Large intestine (tissue), 3 donors: ENCODE data around the gene MED13. TPM values are rescaled to one million over a fixed set of nuclear protein-coding genes. Genes with fewer than 3 reads are reported as not detected.

Experiments
- DNase-seq, 2 donors: peaks; one replicate each; pipeline versions ENCODE4 v3.0.0 to v3.0.0-alpha.2; 2013
- H3K27ac ChIP-seq: one replicate; pipeline ENCODE4 v1.5.1; 2013; ENCODE audit warnings: low read length
- H3K27me3 ChIP-seq: 2 replicates; pipeline ENCODE4 v1.6.1; 2013; ENCODE audit warnings: low read length; ENCODE audit not compliant: control insufficient read depth, insufficient read depth
- H3K36me3 ChIP-seq: 2 replicates; pipeline ENCODE4 v1.6.1; 2013; ENCODE audit warnings: low read length; ENCODE audit not compliant: control insufficient read depth, insufficient read depth
- H3K4me1 ChIP-seq: one replicate; pipeline ENCODE4 v1.6.1; 2013; ENCODE audit warnings: low read length; ENCODE audit not compliant: control insufficient read depth, insufficient read depth
- H3K4me3 ChIP-seq: one replicate; pipeline ENCODE4 v1.5.1; 2013; ENCODE audit warnings: low read length
- H3K9me3 ChIP-seq: one replicate; pipeline ENCODE4 v1.6.1; 2013; ENCODE audit warnings: mild to moderate bottlenecking, low read depth, low read length, moderate library complexity; ENCODE audit not compliant: control insufficient read depth
- WGBS: methylation state at CpG from one replicate; pipeline ENCODE4 v1.1.5; 2013; ENCODE audit warnings: low lambda C conversion rate; ENCODE audit not compliant: insufficient coverage; 5-methylcytosine and 5-hydroxymethylcytosine counted together
- polyA plus RNA-seq: library from polyadenylated mRNA; unstranded; fragments of 120-200 nt; gene quantifications from one replicate; pipeline ENCODE4 v1.2.1, GENCODE V29; 2013

MED13 gene
- polyA plus RNA-seq, 1 donor, result 29.3 TPM

DNA sequence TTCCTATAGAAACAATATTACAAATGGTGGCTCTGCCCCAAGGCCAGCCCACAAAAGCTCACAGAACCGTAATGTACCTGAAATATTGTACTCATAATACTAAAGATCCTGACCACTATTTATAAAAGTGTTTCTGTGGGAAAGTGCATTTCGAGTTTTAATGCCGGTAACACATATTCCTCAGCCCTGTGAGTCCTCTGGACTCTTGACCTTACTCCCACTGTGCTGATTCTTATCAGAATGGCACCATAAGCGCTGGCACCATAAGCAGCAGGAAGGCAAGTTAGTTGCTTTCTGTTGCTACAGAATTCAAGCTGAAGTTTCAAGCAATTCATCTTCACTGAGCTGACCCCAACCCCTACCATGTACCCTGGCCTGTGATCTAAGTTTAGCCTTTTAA is 36.4 kb upstream of the MED13 start:
- H3K9me3 ChIP-seq, result no peaks in the 10 kb centered on the region
- H3K4me1 ChIP-seq, result peaks cover 22% of the 10 kb centered on the region
- no CpG with 5 or more reads among the region's 4 CpGs for WGBS
- no peaks in the 10 kb centered on the region for H3K27me3 ChIP-seq
- H3K27ac ChIP-seq, result peak overlapping the region; percentile 68
- no peak overlapping the region for H3K4me3 ChIP-seq
- peak; percentile 48 to 63 for DNase-seq
- no peaks in the 10 kb centered on the region for H3K36me3 ChIP-seq

DNA sequence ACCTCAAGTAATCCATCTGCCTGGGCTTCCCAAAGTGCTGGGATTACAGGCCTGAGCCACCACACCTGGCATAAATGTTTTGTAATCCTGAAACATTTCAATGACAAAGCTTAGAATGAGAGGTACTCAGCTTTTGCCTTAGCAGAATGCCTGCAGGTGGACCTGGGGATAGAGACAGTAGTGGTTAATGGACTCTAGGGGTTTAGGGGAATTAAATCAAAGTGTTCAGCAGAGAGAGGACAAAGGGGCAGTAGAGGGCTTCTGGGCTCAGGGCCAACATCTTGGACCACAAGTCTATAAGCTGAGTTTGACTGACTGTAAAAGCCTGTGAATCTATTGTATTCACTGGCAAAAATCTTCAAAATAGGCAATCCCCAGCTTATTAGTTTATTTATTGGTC is 36.0 kb upstream of the MED13 start:
- peak overlapping the region; percentile 68 for H3K27ac ChIP-seq
- peaks cover 19% of the 10 kb centered on the region for H3K4me1 ChIP-seq
- no peaks in the 10 kb centered on the region for H3K27me3 ChIP-seq
- no peak overlapping the region for H3K4me3 ChIP-seq
- H3K36me3 ChIP-seq, result no peaks in the 10 kb centered on the region
- no peaks in the 10 kb centered on the region for H3K9me3 ChIP-seq
- no peak for DNase-seq

DNA sequence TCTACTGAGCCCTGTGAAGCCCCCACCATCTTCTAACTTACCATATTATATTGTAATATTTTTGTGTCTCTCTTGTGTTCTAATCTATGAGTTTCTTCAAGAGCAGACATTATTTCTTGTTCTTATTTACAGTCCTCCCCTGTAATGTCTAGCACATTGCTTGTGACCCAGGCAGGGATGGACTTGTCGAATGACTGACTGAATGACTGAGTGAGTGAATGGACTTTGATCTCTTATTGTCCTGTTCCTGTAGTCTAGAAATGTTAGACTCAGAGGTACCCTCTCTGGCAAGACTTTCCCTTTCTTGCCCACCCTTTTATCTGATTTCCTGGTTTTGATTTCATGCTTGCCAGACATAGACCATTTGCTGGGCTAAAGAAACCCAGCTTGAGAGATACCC is 35.0 kb upstream of the MED13 start:
- Histone ChIP-seq H3K4me1 (peaks cover 9% of the 10 kb centered on the region), H3K27me3 (no peaks in the 10 kb centered on the region), H3K9me3 (no peaks in the 10 kb centered on the region), H3K4me3 (no peak overlapping the region), H3K27ac (no peak overlapping the region), H3K36me3 (no peaks in the 10 kb centered on the region)
- no CpG with 5 or more reads among the region's 1 CpG for WGBS
- peak in 1 of 2 donors; percentile 61 for DNase-seq

DNA sequence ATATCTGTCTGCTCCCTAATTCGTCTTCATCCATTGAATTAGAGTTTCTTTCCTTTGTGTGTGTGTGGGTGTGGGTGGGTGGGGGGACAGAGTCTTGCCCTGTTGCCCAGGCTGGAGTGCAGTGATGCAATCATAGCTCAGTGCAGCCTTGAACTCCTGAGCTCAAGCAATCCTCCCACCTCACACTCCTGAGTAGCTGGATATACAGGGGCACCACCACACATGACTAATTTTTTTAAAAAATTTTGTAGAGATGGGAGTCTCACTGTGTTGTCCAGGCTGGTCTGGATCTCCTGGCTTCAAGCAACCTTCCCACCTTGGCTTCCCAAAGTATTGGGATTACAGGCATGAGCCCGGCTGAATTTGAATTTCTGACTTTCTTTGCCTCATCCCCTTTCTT is 34.5 kb upstream of the MED13 start:
- Histone ChIP-seq H3K9me3 (no peaks in the 10 kb centered on the region), H3K4me1 (peaks cover 9% of the 10 kb centered on the region), H3K4me3 (no peak overlapping the region), H3K27ac (no peak overlapping the region), H3K27me3 (no peaks in the 10 kb centered on the region), H3K36me3 (no peaks in the 10 kb centered on the region)
- no peak for DNase-seq
- no CpG with 5 or more reads among the region's 2 CpGs for WGBS

DNA sequence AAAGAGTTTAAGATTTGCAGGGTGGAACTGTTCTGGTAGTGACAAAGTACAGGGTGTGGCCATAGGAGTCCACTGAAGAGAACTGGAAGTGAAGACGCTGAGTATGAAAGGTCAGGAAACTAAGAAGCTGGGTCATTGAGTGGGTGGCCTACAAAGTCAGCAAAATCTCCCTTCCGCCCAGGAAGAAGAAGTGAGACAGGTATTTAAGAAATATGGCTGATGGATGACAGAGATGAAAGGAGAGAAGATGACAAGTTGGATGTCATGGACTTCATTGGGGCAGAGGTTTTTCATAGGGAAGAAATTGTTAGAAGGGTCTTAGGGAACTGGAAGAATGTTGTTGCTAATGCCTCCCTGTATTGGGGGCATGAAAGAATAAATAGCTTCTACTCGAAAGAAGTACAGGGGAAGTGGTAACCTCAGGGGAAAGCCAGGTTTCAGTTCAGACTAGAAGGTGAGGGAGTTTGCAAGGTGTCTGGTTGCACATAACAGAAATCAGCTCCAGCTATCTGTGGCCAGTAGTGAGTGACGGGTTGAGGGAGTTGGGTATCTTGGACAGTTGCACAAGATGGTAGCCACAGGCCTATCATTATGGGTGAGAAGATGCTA is 33.6 kb upstream of the MED13 start:
- peak; percentile 63 to 75 for DNase-seq
- WGBS, result 42% methylated on average over 3 of the region's 4 CpGs

DNA sequence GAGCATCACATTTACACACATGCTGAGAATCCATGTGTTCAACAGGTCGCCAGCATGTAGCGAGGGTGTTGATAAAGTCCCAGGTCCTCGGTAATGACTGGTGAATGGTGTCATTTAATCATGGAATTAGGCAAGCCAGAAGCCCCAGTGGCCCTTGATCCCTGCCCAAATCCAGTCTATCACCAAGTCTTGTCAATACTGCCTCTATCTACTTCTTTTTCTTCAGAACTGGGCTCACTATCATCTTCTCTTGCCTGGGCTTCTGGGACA is 31.3 kb upstream of the MED13 start:
- no peak overlapping the region for H3K27ac ChIP-seq
- no peak for DNase-seq
- no CpG with 5 or more reads among the region's 3 CpGs for WGBS
- peaks cover 4% of the 10 kb centered on the region for H3K4me1 ChIP-seq
- no peaks in the 10 kb centered on the region for H3K36me3 ChIP-seq
- no peaks in the 10 kb centered on the region for H3K9me3 ChIP-seq
- H3K27me3 ChIP-seq, result no peaks in the 10 kb centered on the region
- H3K4me3 ChIP-seq, result no peak overlapping the region

More for the DNA sequence above, 33.6 kb upstream of the MED13 start:
- no peak overlapping the region for H3K27ac ChIP-seq
- H3K36me3 ChIP-seq, result no peaks in the 10 kb centered on the region
- peaks cover 9% of the 10 kb centered on the region for H3K4me1 ChIP-seq
- H3K4me3 ChIP-seq, result no peak overlapping the region
- no peaks in the 10 kb centered on the region for H3K9me3 ChIP-seq
- H3K27me3 ChIP-seq, result no peaks in the 10 kb centered on the region

DNA sequence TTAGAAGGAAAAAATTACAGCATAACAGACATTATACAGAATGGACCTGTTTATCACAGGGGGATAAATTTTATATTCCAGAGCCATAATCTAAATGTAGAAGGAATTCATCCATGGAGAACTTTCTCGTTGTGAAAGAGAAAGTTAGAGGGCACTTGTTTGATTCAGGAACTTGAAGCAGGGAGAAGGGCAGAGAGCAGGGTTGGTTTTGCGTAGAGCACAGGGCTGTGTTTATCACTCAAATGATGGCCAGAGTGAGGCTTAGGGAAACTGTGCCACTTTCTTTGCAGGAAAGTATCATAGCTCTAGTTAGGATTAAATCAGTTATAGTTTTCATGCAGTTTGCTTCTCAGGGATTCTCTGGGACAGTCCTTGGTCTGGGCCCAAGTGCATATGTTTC is 29.1 kb upstream of the MED13 start:
- no peak for DNase-seq
- no peaks in the 10 kb centered on the region for H3K36me3 ChIP-seq
- H3K27ac ChIP-seq, result no peak overlapping the region
- no CpG with 5 or more reads among the region's 2 CpGs for WGBS
- H3K4me1 ChIP-seq, result peaks cover 6% of the 10 kb centered on the region
- H3K27me3 ChIP-seq, result no peaks in the 10 kb centered on the region
- H3K9me3 ChIP-seq, result no peaks in the 10 kb centered on the region
- H3K4me3 ChIP-seq, result no peak overlapping the region

DNA sequence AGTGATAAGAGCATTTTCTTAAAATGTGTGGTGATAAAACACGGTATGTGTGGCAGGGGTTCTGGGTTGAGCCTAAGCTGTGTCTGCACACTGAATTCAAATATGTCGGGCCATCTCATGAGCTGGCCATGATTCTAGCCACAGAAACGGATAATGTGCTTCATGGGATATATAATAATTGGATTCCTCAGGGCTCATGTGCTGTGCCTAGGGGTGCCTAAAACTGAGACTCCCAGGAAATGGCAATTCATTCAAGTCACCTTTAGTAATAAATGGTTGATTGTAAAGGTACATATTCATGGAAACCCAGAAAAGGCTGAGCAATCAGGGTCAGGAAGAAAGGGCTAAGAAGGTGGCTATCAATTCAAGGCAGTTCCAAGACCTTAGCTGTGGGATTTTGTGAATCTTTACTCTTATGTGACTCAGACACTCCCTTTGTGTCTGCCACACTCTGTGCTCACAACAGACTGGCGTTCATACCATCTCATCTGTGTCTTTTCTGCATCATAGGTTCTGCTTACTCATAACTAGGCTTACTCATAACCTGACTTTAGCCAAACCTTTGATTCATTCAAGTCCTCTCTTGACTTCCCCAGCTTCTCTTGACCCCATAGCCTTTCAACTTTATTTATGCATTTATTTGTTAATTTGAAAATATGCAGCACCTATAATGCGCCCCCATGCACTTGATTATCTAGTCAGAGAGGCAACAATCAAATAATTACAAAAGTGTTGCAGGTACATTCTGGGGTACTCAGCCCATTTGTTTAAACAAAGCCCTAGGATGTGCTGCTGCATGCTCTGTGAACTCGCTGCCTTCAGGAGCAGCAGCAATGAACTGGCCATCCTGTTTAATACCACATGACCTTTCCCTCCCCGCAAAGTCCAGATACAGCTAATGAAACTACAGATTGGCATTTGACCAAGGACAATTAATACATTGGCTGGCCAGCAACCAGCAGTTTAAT is 28.4 kb upstream of the MED13 start:
- H3K4me1 ChIP-seq, result peaks cover 6% of the 10 kb centered on the region
- no peak overlapping the region for H3K4me3 ChIP-seq
- H3K27me3 ChIP-seq, result no peaks in the 10 kb centered on the region
- no CpG with 5 or more reads among the region's 7 CpGs for WGBS
- no peak for DNase-seq
- H3K27ac ChIP-seq, result no peak overlapping the region
- H3K36me3 ChIP-seq, result no peaks in the 10 kb centered on the region
- no peaks in the 10 kb centered on the region for H3K9me3 ChIP-seq

DNA sequence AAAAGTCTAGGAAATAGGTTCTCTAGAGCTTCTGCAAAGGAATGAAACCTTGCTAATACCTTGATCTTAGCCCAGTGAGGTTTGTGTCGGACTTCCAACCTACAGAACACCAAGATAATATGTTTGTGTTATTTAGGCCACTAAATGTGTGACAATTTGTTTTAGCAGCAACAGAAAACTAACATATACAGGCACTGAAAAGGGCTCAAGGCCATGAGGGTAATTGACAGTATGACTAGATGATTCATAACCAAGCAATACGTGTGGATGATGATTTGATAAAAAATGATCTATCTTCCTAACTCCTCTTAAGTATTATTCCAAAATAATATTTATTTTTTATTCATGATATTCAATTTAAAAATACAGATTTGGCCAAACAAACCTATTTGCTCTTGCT is 27.7 kb upstream of the MED13 start:
- H3K36me3 ChIP-seq, result no peaks in the 10 kb centered on the region
- no peak overlapping the region for H3K4me3 ChIP-seq
- H3K27ac ChIP-seq, result no peak overlapping the region
- no CpG with 5 or more reads among the region's 2 CpGs for WGBS
- peaks cover 6% of the 10 kb centered on the region for H3K4me1 ChIP-seq
- DNase-seq, result no peak
- no peaks in the 10 kb centered on the region for H3K9me3 ChIP-seq
- no peaks in the 10 kb centered on the region for H3K27me3 ChIP-seq

DNA sequence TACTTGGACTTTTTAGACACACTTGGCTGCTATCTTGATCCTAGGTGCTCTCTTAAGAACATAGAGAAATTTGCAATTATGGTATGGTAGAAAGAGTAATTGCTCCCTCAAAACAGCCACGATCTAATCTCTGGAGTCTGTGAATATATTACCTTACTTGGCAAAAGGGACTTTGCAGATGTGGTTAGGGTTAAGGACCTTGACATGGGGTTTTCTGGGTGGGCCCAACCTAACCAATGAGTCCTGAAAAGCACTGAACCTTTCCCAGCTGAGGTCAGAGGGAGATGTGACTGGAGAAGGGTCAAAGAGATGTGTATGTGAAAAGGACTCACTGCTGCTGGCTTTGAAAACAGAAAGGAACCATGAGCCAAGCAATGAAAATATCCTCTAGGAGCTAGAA is 26.7 kb upstream of the MED13 start:
- WGBS, result 0% methylated on average over 1 of the region's 1 CpG
- Histone ChIP-seq H3K27ac (no peak overlapping the region), H3K36me3 (no peaks in the 10 kb centered on the region), H3K4me1 (peaks cover 6% of the 10 kb centered on the region), H3K27me3 (no peaks in the 10 kb centered on the region), H3K4me3 (no peak overlapping the region), H3K9me3 (no peaks in the 10 kb centered on the region)
- no peak for DNase-seq

DNA sequence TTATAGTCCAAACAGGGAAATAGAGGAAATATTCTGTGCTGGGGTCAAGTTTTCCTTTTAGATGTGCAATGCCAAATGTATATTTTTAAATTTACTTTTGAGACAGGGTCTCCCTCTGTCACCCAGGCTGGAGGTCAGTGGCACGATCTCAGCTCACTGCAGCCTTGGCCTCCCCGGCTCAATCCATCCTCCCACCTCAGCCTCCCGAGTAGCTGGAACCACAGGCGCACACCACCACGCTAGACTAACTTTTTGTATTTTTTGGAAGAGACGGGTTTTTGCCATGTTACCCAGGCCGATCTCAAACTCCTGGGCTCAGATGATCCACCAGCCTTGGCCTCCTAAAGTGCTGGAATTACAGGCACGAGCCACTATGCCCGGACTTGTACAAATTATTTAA is 25.8 kb upstream of the MED13 start:
- no peak for DNase-seq
- Histone ChIP-seq H3K36me3 (no peaks in the 10 kb centered on the region), H3K27ac (no peak overlapping the region), H3K4me3 (no peak overlapping the region), H3K27me3 (no peaks in the 10 kb centered on the region), H3K4me1 (peaks cover 10% of the 10 kb centered on the region), H3K9me3 (no peaks in the 10 kb centered on the region)
- no CpG with 5 or more reads among the region's 9 CpGs for WGBS
